Measurements from ENCODE around the gene WASHC2C.
"Not testable (repeated sequence)": the region's sequence is repeated elsewhere in the genome, so short reads cannot be mapped to it uniquely, and the experiment has no call there.

WASHC2C gene

GRCh38 chr10:45726703-45727420 lies at the start of gene WASHC2C:
Gene WASHC2C (plus strand): TSS chr10:45727266. CDS start chr10:45727318, 52 bp downstream.
- peak; percentile 87 for DNase-seq

GRCh38 chr10:45678467-45678866 lies 48.6 kb upstream of the WASHC2C start:
- not testable (repeated sequence) for DNase-seq

GRCh38 chr10:45710200-45710796 lies 16.8 kb upstream of the WASHC2C start:
- DNase-seq, result peak; percentile 0

GRCh38 chr10:45711223-45711622 lies 15.8 kb upstream of the WASHC2C start:
- not testable (repeated sequence) for DNase-seq

- DNase-seq, result not testable (repeated sequence)
These were observed 10.0 kb upstream of the WASHC2C start for GRCh38 chr10:45717053-45717452.

GRCh38 chr10:45717642-45718041 lies 9.4 kb upstream of the WASHC2C start:
- not testable (repeated sequence) for DNase-seq

- DNase-seq, result not testable (repeated sequence)
These were observed 5.6 kb upstream of the WASHC2C start for GRCh38 chr10:45721503-45721902.

GRCh38 chr10:45723851-45724250 lies 3.2 kb upstream of the WASHC2C start:
- not testable (repeated sequence) for DNase-seq

GRCh38 chr10:45727421-45727965 lies 427 bp downstream of the WASHC2C start:
- DNase-seq, result not testable (repeated sequence)

- DNase-seq, result not testable (repeated sequence)
These were observed 7.4 kb downstream of the WASHC2C start for GRCh38 chr10:45734449-45734848.

- not testable (repeated sequence) for DNase-seq
These were observed 7.8 kb downstream of the WASHC2C start for GRCh38 chr10:45734867-45735266.

GRCh38 chr10:45741559-45741958 lies 14.5 kb downstream of the WASHC2C start:
- not testable (repeated sequence) for DNase-seq

GRCh38 chr10:45742014-45742413 lies 14.9 kb downstream of the WASHC2C start:
- DNase-seq, result not testable (repeated sequence)

- not testable (repeated sequence) for DNase-seq
These were observed 24.1 kb downstream of the WASHC2C start for GRCh38 chr10:45751141-45751540.

- DNase-seq, result not testable (repeated sequence)
These were observed 25.1 kb downstream of the WASHC2C start for GRCh38 chr10:45752210-45752609.

GRCh38 chr10:45753979-45754495 lies 27.0 kb downstream of the WASHC2C start:
- DNase-seq, result not testable (repeated sequence)

- not testable (repeated sequence) for DNase-seq
These were observed 28.0 kb downstream of the WASHC2C start for GRCh38 chr10:45755083-45755482.

- DNase-seq, result not testable (repeated sequence)
These were observed 29.0 kb downstream of the WASHC2C start for GRCh38 chr10:45756065-45756464.

- DNase-seq, result not testable (repeated sequence)
These were observed 30.8 kb downstream of the WASHC2C start for GRCh38 chr10:45757661-45758396.

- not testable (repeated sequence) for DNase-seq
These were observed 34.6 kb downstream of the WASHC2C start for GRCh38 chr10:45761622-45762021.

GRCh38 chr10:45763037-45763436 lies 36.0 kb downstream of the WASHC2C start:
- DNase-seq, result not testable (repeated sequence)

GRCh38 chr10:45768334-45768733 lies 41.3 kb downstream of the WASHC2C start:
- DNase-seq, result not testable (repeated sequence)

All from fibroblast of upper back skin (primary cell).